Stimulated activated CD4-positive, alpha-beta T cell treated with anti-CD3 and anti-CD28 coated beads, Interleukin-1b, Interleukin-23, amount 100 ng/mL, for 1 hour (primary cell): ENCODE data around the gene CFL1.

Experiments used
- DNase-seq, 2 donors: peaks; one replicate each; pipeline ENCODE4 v3.0.0-alpha.2; 2020; ENCODE audit warnings: low read depth in 2 of 2

Gene CFL1

DNA sequence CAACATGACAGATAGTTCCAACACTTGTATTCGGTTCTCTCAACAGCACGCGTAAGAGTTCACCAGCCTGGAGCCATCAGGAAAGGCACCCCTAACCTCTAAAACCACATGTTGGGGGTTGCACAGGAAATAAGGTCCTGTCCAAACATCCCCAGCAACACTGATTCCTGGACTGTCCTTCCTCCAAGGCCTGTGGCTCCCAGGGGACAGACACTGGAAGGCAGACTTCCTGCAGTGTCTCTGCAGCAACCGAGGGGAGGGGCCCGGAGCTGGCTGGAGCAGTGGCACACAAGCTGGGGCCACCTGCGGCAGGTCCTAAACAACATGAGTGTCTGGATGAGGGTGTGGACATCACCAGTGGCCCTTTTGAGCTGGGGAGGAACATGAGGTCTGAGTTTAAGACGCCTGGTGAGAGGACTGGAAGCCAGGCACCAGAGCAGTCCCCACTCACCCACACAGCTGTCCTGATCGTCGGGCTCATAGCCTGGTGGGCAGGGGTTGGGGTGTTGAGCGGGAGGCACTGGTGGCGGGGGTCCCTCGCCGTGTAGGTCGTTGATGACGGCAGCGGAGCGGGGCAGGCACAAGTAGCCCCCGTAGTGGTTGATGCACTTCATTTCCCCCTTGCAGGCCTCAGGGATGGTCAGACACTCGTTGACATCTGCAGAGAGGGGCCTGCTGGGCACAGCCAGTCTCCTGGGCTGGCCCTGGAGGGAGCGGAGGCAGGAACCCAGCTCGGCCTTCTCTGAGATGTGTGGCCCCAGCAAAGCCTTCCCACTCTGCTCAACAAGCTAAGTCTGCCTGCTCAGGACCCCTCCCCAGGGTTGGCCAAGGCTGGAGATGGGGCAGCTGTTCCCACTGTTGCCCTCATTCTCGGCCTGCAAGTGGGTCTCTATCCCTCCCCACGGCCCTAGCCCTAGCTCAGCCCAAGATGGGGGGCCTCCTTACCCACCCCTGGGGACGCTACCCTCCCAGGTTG is 13.0 kb upstream of the CFL1 start:
- no peak for DNase-seq

DNA sequence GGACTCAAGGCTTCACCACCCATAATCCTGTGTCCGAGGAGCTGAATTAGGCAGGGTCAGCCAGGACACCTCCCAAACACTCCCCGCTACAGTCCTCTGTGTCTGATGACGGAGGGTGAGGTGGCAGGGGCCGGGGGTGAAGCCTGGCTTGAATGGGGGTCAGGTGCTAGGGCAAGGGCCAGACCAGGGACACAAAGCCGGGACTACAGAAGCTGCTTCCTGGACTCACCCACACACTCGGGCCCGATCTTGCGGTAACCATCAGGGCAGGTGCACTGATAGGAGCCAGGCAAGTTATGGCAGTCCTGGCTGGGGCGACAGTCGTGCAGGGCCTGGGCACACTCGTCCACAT is 12.3 kb upstream of the CFL1 start:
- no peak for DNase-seq

DNA sequence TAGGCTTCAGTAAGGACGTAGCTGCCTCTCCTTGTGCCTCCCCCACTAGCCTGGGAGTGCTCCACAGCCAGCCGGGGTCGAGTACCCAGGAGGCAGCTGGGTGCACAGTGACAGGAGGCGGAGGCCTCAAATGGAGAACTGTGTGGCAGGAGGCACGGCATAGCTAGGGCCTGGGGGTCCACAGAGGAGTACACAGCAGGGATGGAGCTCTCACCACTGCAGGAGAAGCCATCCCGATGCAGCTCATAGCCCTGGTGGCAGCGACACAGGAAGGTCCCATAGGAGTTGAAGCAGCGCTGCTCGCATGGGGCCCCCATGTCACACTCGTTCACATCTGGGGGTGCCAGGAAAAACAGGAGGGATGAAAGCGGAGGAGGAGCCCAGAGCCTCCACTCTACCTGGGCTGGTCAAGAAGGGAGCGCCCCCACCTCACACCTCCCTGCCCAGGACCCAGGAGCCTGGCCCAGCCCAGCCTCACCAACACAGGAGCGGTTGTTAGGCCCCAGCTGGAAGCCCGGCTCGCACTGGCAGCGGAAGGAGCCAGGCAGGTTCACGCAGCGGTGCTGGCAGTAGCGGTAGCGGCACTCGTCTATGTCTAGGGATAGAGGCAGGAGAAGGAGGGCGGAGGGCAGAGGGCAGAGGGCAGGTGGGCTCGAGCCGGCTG is 11.8 kb upstream of the CFL1 start:
- DNase-seq = no peak

DNA sequence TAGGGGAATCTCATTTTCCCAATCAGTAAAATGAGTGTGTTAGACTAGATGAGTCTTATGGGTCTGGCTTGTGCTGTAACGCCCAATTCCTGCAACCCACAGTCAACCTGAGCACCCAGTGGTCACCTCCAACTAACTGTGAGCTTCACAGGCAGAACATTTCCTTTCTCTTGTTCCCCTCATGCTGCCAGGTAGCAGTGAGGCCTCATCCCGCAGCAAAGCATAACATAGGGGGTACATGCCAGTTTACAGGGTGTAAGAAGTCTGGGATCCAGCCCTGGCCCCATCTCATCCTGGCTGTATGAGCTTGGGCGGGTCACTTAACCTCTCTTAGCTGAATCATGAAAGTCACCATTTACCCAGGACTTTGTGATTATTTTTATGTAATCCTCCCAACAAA is 10.9 kb upstream of the CFL1 start:
- no peak for DNase-seq

DNA sequence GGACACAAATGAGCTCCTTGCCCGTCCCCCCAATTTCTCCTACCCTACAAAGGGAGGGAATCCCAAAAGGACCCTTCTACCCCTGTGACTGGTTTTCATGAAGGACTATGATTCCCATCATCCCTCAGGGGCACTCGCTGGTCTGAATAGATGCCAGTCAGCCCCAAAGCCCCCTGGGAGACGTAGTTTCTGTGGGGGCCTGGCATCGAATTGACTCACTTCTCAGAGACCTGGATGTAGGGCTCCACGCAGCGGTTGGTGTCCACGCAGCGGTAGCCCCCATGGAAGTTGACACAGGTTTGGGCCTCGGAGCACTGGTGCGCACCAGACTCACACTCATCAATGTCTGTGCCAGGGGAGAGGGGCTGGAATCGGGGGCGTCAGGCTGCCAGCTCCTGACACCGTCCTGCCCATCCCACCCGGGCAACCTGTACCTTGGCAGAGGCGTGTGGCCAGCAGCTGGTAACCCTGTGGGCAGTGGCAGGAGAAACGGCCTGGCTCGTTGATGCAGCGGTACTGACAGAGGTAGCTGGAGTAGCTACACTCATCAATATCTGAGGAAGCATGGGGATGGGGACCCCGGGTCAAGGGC is 10.2 kb upstream of the CFL1 start:
- no peak for DNase-seq

DNA sequence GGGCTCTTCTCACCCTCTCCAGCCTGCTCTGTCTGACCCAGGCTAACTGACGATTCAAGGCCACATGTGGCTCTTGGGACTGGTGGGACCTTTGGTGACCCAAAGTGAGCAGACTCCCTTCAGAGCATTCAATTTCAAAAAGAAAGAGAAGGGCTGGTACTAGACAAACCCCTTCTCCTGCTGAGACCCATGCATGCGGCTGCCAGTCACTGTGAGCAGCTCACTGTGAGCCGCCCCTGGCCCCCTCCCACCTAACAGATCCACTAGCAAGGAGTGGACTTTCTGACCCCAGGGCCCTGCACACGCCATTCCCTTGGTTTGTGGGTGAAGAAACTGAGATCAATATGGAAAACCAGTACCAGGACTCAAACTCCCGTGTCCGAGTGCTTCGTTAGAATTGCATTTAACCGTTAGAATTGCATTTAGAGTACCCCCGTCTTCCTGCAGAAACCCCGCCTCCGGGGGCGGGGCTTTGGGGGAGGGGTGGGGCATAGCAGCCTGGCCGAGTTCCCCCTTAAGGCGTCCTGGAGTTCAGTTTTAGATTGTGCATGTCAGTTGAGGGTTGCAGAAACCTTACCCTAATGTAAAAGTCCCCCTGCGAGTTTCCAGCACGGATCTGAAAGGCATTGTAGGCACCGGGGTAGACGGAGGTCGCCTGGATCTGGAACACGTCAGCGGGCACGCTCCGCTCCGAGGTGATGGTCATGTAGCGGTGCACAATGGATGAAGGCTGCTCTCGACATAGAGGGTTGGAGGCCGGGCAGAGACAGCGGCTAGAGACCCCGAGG is 9.5 kb upstream of the CFL1 start:
- DNase-seq = no peak

DNA sequence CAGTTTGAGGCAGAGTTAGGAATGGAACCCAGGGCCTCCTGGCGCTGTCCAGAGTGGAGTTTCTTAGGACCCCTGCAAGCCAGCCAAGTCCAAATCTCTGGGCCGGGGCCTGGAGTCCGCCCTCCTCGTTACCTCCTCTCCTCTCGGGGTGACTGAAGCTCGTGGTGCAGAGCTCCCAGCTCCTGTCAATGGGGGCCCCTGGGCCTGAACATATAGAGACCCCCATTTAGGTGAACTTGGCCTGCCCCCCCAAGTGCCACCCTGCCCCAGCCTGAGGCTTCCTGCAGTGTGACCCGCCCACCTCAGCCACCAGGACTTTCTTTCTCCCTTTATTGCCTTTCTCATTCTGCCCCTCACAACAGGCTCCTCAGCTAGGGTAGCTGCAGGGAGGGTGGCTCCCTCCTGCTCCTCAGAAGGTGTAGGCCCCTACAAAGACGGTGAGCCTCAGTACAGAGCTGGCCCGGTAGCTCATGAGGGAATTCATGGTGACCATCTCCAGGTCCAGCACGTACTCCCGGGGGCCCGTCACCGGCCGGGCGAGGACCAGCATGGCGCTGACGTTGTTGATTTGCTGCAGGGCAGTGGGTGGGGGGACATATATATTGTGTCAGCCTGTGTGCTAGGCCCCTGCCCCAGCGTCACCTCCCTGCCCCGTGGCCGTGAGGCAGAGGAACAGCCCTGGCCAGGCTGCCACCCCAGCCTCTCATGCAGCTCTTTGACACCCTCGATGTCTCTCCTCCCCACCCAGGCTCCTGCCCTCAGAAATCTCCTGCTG is 8.7 kb upstream of the CFL1 start:
- DNase-seq = no peak

DNA sequence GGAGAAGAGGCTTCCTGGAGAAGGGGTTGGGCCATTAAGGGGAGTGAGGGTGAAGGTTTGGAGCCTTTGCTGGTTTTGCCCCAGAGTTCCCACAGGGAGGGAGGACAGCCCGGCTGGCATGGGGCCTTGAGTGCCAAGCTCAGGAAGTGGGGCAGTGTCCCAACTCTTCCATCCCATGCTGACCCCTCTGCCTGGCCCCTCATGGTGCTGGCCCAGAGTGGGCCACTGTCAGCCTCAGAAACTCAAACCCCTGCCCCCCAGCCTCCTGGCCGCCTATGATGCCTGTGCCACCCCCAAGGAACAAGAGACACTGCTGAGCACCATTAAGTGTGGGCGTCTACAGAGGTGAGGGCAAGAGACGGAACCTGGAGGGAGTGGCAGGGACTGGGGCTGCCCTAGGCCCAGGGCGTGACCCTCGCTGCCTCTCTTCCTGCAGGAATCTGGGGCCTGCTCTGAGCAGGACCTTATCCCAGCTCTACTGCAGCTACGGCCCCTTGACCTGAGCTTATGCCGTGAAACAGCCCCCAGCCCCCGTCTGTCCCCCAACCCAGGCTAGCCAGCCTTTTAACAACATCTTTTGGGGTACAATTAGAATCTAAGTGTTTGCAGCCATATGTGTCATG is 7.7 kb upstream of the CFL1 start:
- DNase-seq = no peak

DNA sequence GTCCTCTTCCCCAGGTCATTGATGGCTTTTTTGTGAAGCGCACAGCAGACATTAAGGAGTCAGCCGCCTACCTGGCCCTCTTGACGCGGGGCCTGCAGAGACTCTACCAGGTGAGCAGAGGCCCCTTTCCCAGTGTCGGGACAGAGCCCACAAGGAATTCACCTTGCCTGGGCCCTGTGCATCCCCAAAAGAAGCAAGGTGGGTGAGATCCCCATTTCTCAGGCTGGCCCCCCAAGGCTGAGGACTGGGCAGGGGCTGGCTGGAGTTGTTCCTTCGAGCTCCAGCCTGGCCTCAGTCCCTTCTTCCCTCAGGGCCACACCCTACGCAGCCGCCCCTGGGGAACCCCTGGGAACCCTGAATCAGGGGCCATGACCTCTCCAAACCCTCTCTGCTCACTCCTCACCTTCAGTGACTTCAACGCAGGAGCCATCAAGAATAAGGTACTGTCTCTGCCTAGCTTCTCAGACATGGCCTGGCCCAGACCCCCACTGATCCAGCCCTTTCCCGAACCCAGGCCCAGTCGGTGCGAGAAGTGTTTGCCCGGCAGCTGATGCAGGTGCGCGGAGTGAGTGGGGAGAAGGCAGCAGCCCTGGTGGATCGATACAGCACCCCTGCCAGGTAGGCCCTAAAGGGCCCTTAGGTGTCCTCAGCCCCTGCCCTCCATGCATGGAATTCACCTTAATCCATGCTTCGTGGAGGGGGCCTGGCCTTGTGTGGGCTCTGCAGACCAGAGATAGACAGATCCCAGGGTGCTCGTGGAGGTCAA is 6.9 kb upstream of the CFL1 start:
- no peak for DNase-seq

DNA sequence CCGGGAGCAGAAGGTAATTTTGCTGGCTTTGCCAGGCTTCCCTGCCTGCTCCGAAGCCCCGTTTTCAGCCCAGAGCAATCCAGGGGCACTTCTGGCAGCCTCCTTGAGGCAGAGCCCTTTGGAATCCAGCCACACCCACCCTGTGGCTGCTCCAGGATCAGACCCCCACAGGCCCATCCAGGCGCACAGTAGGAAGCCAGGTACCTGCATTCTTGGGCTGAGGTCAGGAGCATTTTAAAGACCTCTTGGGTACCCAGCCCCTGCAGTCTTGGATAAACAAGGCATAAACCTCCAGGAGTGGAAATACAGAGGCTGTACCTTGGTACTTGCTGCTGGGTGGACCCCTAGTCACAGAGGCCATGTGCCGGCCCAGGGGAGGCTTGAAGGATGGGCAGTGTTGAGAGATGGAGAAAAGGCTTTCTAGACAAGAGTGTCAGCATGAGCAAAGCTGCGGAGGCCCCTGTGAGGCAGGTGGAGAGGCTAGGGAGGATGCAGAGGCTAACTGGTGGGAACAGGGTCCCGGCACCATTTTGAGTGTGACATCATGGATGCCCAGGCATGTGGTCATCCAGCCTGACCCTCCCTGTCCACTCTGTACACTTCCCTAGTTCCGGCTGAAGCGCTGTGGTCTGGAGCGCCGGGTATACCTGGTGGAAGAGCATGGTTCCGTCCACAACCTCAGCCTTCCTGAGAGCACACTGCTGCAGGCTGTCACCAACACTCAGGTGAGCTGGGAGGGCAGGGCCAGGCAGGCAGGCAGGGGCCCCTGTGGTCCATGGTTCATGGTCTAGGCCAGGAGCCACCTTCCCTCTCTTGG is 6.1 kb upstream of the CFL1 start:
- no peak for DNase-seq

DNA sequence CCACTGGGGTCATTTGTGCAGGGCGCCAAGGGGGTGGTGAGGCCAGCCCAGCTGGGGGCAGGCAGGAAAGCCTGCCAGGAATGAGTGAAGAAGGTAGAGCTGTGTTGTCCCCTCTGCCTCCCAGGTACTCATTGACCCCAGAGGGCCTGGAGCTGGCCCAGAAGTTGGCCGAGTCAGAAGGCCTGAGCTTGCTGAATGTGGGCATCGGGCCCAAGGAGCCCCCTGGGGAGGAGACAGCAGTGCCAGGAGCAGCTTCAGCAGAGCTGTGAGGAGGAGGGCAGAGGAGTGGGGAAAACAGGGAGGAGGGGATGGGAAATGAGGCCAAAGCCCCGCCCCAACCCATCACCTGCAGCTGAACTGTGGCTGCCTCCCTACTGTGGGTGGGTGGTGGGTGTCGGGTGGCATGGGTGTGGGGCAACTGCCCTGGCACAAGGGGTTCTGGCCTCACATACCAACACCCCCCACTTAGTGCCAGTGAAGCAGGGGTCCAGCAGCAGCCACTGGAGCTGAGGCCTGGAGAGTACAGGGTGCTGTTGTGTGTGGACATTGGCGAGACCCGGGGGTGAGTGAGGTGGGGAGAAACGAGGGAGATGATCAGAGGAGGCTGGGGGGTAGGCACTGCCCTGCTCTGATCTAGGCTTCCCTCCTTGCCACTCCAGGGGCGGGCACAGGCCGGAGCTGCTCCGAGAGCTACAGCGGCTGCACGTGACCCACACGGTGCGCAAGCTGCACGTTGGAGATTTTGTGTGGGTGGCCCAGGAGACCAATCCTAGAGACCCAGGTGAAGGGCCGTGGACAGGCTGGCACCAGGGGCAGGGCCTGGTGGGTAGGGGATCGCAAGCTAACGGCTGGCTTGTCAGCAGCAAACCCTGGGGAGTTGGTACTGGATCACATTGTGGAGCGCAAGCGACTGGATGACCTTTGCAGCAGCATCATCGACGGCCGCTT is 5.2 kb upstream of the CFL1 start:
- DNase-seq = no peak

DNA sequence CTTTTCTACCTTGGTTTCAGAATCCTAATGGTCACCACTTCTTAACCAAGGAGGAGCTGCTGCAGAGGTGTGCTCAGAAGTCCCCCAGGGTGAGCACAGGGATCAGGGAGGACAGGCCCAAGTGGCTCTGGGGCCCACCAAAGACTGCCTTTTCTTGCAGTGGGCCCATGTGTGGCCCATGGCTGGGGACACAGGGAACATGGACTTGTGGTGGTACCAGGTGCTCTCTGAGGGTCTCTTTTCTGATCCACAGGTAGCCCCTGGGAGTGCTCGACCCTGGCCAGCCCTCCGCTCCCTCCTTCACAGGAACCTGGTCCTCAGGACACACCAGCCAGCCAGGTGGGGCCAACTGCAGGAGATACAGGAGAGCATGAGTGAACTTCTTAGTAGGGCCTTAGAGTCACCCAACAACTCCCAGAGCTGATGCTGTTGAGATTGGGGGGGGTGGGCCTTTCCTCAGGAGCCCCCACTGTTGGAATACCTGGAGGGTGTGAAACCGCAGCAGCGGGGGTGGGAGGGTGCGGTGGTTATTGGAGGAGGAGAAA is 4.3 kb upstream of the CFL1 start:
- DNase-seq = no peak

DNA sequence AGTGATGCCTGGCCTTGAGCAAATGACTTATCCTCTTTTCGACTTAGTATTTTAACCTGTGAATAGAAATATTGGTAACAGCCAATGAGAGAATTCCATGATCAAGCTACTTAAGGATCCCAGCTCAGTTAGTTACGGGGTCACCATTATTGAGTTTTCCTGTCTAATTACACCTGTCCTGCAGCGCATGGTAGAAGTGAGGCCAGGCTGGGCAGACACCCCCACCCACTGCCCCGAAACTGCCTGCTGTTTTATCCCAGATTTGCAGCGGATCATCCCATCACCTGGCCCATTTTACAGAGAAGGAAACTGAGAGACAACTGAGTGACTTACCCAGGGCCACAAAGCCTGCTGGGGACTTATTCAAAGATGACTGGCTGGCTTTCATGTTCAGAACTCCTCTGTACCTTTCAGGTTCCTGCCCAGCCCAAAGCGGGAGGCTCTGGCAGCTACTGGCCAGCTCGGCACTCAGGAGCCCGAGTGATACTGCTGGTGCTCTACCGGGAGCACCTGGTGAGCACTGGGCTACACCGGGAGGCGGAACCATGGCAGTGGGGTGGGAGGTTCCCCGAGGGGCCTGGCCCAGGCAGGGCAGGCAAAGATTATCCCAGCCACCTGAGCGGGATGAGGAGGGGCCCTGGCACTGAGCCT is 3.7 kb upstream of the CFL1 start:
- no peak for DNase-seq

DNA sequence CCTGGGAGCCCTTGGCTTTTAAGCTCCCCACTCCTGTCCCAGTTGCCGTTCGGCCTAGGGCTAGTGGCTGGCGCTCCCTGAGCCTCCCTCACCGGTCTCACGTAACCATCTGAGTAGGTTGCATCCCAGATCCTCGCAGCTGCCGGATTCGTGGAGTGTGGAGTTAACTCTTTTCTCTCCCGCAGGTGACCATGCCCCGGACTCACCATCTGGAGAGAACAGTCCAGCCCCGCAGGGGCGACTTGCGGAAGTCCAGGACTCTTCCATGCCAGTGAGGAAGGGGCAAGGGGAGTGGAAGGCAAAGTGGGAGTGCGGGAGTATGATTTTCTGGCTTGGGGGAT is 3.2 kb upstream of the CFL1 start:
- DNase-seq = no peak

DNA sequence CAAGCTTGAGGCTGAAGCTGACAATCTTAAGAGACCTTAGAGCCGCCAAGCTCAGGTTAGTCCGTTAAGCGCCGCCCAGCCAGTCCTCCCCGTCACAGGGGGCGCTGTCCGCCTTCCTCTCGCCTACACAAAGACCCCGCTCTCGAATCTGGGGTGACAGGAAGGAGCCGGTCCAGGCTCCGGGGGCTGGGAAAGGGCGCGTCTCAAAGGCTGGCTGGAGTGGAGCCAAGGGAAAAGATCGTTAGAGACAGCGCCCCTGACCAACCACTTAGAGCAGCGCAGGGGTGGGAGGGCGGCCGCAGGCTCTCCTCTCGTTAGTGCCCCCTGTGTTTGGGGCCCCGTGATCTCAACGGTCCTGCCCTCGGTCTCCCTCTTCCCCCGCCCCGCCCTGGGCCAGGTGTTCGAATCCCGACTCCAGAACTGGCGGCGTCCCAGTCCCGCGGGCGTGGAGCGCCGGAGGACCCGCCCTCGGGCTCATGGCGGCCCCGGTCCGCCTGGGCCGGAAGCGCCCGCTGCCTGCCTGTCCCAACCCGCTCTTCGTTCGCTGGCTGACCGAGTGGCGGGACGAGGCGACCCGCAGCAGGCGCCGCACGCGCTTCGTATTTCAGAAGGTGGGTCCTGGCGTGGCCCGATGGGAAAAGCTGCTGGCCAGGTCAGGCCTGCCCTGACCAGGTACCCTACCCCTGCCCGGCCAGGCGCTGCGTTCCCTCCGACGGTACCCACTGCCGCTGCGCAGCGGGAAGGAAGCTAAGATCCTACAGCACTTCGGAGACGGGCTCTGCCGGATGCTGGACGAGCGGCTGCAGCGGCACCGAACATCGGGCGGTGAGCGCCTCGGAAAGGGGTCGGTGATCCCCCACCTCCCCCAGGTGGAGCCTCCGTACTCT is 2.5 kb upstream of the CFL1 start, which contains the start of gene MUS81:
TSS of gene MUS81 (plus strand) at position 156 of the 887 bp plus-strand sequence. CDS start at position 477, 321 bp downstream.
- DNase-seq = peak; percentile 92 to 96

DNA sequence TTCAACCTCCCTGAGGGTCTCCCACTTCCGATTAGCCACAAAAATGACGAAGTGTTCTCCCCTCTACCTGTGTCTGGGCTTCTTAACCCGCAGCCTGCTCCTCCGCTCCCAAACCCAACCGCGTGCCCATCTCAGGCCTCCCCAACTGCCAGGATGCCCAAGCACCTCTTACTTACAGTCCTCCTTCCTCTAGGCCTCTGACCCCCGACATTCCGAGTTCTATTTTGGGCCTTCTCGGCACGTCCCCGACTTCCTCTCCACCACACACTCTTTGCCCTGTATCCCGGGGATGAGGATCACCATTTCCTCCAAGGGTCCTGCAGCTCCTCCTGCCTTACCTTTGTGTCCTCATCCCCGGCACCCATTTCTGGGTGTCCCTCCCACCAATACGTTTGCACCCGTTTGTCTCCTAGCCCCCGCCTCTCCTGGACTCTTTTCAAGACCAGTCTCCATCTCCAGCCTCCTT is 1.9 kb upstream of the CFL1 start:
- no peak for DNase-seq
